ENCODE results near the gene WBP1.
"Not testable (repeated sequence)": the region's sequence is repeated elsewhere in the genome, so short reads cannot be mapped to it uniquely, and the experiment has no call there.

The WBP1 gene

GRCh38 chr2:74482801-74483674 is 24.8 kb downstream of the WBP1 start, which contains the start of the genes CCDC142 and TTC31:
Gene CCDC142 (minus strand): TSS chr2:74482998. CDS start chr2:74482837, 161 bp downstream.
Gene TTC31 (plus strand): TSS chr2:74483081. CDS start chr2:74483096, 15 bp downstream.
- DNase-seq (ENCODE audit: low spot score): peak; percentile 92

DNA sequence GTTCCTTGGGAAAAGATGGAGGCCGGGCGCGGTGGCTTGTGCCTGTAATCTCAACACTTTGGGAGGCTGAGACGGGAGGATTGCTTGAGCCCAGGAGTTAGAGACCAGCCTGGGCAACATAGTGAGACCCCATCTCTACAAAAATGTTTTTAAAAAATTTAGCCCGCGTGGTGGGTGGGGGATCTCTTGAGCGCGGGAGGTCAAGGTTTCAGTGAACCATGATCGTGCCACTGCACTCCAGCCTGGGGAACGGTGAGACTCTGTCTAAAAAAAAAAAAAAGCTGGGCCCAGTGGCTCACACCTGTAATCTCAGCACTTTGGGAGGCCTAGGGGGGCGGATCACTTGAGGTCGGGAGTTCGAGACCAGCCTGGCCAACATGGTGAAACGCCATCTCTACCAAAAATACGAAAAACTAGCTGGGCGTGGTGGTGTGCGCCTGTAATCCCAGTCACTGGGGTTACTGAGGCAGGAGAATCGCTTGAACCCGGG is 25.5 kb downstream of the WBP1 start:
- DNase-seq (ENCODE audit: low spot score): not testable (repeated sequence)

- DNase-seq (ENCODE audit: low spot score): no peak
These were observed 27.9 kb downstream of the WBP1 start for GRCh38 chr2:74486141-74486540.

DNA sequence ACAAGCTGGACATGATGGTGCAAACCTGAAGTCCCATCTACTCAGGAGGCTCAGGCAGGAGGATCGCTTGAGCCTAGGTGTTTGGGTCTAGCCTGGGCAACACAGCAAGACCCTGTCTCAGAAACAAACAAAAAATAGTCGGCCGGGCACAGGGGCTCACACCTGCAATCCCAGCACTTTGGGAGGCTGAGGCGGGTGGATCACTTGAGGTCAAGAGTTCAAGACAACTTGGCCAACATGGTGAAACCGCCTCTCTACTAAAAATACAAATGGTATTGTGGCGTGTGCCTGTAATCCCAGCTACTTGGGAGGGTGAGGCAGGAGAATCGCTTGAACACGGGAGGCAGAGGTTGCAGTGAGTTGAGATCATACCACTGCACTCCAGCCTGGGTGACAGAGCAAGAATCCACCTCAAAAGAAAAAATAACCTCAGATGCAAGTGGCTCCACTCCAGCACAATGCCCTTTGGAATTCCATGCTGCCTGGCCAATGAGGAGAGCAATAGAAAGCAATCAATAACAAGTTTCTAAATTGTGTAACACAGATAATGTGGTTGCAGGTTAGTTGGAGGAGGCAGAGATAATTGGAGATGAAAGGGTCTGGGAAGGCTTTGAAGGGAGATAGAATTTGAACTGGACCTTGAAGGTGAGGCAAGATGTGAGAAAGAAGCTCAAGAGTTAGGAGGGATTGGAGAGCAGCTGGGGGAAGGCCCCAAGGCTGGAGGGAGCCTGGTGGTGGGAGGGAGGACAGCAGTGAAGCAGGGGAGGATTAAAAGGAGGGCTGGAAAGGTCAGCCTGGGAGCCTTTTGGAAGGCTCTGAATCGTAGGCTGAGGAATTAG is 30.6 kb downstream of the WBP1 start:
- no peak for DNase-seq (ENCODE audit: low spot score)

GRCh38 chr2:74489906-74490305 is 31.7 kb downstream of the WBP1 start:
- DNase-seq (ENCODE audit: low spot score): no peak

DNA sequence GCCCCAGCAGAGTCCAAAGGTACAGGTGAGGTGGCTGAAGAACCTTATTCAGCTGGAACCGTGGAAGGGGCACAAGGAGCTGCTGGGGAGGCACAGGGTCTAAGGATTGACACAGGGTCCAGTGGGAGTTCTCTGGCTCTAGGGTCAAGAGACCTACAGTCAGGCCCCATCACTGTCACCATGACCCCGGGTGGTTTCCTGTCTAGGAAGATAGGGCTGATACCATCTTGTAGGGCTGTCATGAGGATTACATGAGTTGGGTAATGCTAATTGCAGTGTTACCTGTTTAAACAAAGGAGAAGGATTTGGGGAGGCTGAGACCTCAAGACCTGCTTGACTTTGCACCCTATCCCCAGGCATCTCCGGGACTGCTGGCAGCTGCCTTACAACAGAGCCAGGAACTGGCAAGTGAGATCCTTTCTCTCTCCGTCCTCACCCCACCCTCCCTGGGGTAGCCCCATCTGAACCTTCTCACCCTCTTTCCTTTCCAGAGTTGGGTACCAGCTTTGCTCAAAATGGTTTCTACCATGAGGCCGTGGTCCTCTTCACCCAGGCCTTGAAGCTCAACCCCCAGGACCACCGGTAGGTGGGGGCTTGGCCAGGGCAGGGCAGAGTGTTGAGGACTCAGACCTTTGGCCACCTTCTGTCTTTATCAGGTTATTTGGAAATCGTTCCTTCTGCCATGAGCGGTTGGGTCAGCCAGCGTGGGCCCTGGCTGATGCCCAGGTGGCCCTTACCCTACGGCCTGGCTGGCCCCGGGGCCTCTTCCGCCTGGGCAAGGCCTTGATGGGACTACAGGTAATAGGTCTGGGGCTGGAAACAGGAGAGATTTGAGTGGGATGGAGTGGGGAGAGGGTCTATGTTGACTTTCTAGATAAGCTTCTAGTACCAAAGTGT is 33.7 kb downstream of the WBP1 start:
- no peak for DNase-seq (ENCODE audit: low spot score)

- no peak for DNase-seq (ENCODE audit: low spot score)
These were observed 35.3 kb downstream of the WBP1 start for GRCh38 chr2:74493546-74493945.

GRCh38 chr2:74495440-74495839 is 37.2 kb downstream of the WBP1 start:
- no peak for DNase-seq (ENCODE audit: low spot score)

DNA sequence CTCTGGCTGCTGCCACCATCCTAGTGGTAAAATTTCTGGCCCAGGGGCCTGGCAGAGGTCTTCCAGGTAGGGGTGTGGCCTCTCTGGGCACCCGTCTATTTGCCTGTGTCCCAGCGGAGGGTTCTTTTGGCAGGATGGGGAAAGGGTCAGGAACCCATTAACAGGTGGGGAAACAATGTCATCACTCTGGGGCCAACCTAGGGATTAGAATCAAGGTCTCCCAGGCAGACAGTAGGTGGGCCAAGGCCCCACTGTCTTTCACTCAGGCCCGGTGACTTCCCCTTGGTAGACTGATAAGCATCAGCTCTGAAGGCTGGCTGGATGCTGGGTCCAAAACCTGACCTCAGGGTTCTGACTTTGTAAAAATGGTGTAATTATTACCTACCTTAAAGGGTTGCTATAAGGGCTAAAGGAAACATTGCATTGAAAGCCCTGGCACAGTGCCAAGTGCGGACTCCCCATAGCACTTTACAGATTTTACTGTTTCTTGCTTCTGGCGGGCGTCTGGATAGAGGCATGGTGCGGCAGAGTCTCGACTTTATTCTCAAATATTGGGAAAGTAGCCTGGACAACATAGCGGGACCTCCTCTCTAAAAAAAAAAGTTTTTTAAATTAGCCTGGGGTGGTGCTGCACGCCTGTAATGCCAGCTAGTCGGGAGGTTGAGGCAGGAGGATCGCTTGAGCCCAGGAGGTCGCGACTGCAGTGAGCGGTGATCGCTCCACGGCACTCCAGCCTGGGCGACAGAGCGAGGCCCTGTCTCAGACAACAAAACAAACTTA is 38.9 kb downstream of the WBP1 start:
- DNase-seq (ENCODE audit: low spot score): no peak

DNA sequence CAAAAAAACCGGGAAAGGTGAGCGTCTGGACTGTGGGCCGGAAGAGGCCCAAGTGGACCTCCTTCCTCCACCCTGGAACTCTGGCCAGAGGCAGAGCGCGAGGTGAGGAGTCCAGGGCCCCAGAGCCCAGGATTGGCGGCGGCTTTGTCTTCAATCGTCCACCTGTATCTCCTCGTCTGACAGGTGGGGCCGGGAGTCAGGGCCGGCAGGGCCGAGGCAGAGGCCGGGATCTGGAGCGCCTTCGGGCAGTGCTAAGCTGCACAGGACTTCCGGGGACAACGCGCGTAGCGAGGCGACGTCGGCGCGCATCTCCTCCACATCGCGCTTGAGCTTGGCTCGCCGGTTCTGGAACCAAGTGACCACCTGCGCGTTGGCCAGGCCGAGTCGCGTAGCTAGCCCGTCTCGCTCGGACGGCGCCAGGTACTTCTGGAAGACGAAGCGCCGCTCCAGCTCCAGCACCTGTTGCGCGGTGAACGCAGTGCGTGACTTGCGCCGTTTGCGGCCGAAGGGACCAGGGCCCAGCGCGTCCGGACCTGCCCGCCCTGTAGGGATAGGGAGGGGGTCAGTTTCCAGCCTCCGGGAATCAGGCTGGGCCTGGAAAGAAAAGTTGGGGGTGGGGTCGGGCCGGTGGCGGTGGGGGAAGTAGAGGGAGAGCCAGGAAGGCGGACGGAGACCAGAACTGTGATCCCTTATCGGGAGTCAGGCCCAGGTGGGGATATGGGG is 39.7 kb downstream of the WBP1 start:
- DNase-seq (ENCODE audit: low spot score): no peak

- DNase-seq (ENCODE audit: low spot score): peak; percentile 54
These were observed 40.4 kb downstream of the WBP1 start for GRCh38 chr2:74498500-74499266.

- DNase-seq (ENCODE audit: low spot score): peak; percentile 40
These were observed 41.2 kb downstream of the WBP1 start, which contains the start of gene LBX2 for GRCh38 chr2:74499267-74499939. Gene LBX2 (minus strand): TSS chr2:74499603. CDS start chr2:74499537, 66 bp downstream.

DNA sequence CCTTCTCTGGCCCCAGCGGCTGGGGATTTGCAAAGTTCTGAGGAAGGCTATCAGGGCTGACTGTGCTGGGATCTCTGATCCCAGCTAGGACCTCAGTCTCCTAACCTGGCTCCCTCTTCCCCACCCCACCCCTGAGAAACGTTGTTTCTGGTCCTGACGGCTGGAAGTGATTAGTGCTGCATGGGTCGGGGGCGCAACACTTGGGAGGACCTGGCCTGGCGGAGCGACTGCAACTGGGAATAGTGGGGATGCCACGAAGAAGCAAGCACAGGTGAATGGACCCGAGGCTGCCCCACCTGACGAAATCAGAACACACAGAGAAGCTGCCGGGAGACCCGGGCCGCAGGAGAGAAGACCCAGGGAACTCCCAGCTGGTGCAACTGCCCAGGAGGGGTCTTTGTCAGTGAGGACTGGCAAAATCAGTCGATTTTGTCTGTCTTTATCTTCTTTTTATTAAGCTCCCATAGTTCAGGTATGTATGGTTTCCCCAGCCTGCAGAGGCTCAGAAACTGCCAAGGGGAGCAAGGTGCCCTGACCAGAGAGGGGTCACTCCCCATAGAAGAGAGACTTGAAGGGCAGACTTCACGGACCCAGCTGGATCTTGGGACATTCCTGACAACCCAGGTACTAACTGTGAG is 41.8 kb downstream of the WBP1 start:
- DNase-seq (ENCODE audit: low spot score): no peak

- no peak for DNase-seq (ENCODE audit: low spot score)
These were observed 42.3 kb downstream of the WBP1 start for GRCh38 chr2:74500578-74500946.

GRCh38 chr2:74501335-74502071 is 43.3 kb downstream of the WBP1 start:
- no peak for DNase-seq (ENCODE audit: low spot score)

- DNase-seq (ENCODE audit: low spot score): no peak
These were observed 44.0 kb downstream of the WBP1 start for GRCh38 chr2:74502147-74502719.

Measured in AG08396 (cell line).